Prostate gland (tissue), 2 donors: ENCODE data around the gene CAPZB.

Experiments used
- CTCF ChIP-seq, 4 experiments: fragments of 200-600 bp in 2 of 4; fragments of 450-650 bp in 2 of 4; sonication (generic) in 2 of 4; IDR thresholded peaks; 1 replicate in 3 of 4; 2 replicates in 1 of 4; pipeline ENCODE4 v1.5.1; 2016 to 2019; ENCODE audit warnings: antibody characterized with exemption in 4 of 4, mild to moderate bottlenecking in 2 of 4, moderate library complexity in 2 of 4
- POLR2AphosphoS5 ChIP-seq: sonication (generic); formaldehyde crosslinking; IDR thresholded peaks from one replicate; pipeline ENCODE4 v1.6.1; 2017; ENCODE audit warnings: antibody characterized with exemption

- no peak for TF ChIP-seq CTCF (IDR thresholded peaks at IDR 0.05)
- peak; percentile 86 for TF ChIP-seq POLR2AphosphoS5
Measured at GRCh38 chr1:19435181-19435580, 50.2 kb downstream of the CAPZB start.
